Caco-2 (cell line): ENCODE results near the gene COL6A3. TPM values are rescaled to one million over a fixed set of nuclear protein-coding genes. Genes with fewer than 3 reads are reported as not detected.
A peak's percentile ranks its signal among the peaks of the same experiment; 100 is the strongest.

Experiments used
- BruUV-seq: library from RNA; stranded (reverse); fragments of 400-500 nt; replicated peaks from 2 replicates; lab custom pipeline; 2021; lab: Mats Ljungman, UMichigan
- CTCF ChIA-PET: fragments of 300-600 bp; sonication (Branson Sonifier 250); formaldehyde crosslinking; loops from one replicate; lab custom pipeline; 2022; ENCODE audit warnings: antibody characterized with exemption; lab: Charles Lee
- POLR2A ChIA-PET: fragments of 300-600 bp; sonication (Branson Sonifier 250); formaldehyde crosslinking; loops from one replicate; lab custom pipeline; 2022; ENCODE audit warnings: antibody characterized with exemption; lab: Charles Lee
- DNase-seq, 2 experiments: peaks; one replicate each; pipeline versions ENCODE4 v3.0.0 to v3.0.0-alpha.2; 2020 to 2022
- H3K27me3 ChIP-seq: replicated peaks from 2 replicates; pipeline ENCODE4 v1.6.0; 2011; ENCODE audit warnings: low read length; ENCODE audit not compliant: control insufficient read depth, insufficient read depth
- H3K36me3 ChIP-seq: 2 replicates; pipeline ENCODE4 v1.5.1; 2011; ENCODE audit warnings: low read length; ENCODE audit not compliant: control insufficient read depth, insufficient read depth
- H3K4me1 ChIP-seq: fragments of 250-450 bp; sonication (Bioruptor Pico); 2 replicates; pipeline ENCODE4 v1.5.1; 2020; ENCODE audit warnings: mild to moderate bottlenecking
- H3K4me3 ChIP-seq: 2 replicates; pipeline ENCODE4 v1.5.1; 2011; ENCODE audit warnings: low read depth, mild to moderate bottlenecking, control low read depth, low read length
- H3K9me3 ChIP-seq: fragments of 250-450 bp; sonication (Bioruptor Pico); 2 replicates; pipeline ENCODE4 v1.5.1; 2020; ENCODE audit warnings: mild to moderate bottlenecking, moderate library complexity
- H3K27ac Mint-ChIP-seq: one replicate; pipeline ENCODE4 v1.8.0; 2022; ENCODE audit warnings: mixed read lengths; ENCODE audit not compliant: unreplicated experiment
- H3K27me3 Mint-ChIP-seq: one replicate; pipeline ENCODE4 v1.8.0; 2022; ENCODE audit warnings: mixed read lengths; ENCODE audit not compliant: insufficient read depth, unreplicated experiment
- H3K36me3 Mint-ChIP-seq: one replicate; pipeline ENCODE4 v1.8.0; 2022; ENCODE audit warnings: mild to moderate bottlenecking, mixed read lengths; ENCODE audit not compliant: insufficient read depth, unreplicated experiment
- H3K4me1 Mint-ChIP-seq: one replicate; pipeline ENCODE4 v1.8.0; 2022; ENCODE audit warnings: low read depth, mixed read lengths; ENCODE audit not compliant: unreplicated experiment
- H3K4me3 Mint-ChIP-seq: one replicate; pipeline ENCODE4 v1.8.0; 2022; ENCODE audit warnings: mild to moderate bottlenecking, moderate library complexity, mixed read lengths; ENCODE audit not compliant: unreplicated experiment
- H3K9me3 Mint-ChIP-seq: one replicate; pipeline ENCODE4 v1.8.0; 2022; ENCODE audit warnings: mixed read lengths; ENCODE audit not compliant: unreplicated experiment
- intact Hi-C: fragments of 100-400 bp; cut with micrococcal nuclease; formaldehyde crosslinking; loops from one replicate; pipeline ENCODE4 v1.10.0; 2022; ENCODE audit not compliant: unreplicated experiment
- total RNA-seq: library from RNA; stranded (reverse); gene quantifications from 2 replicates; pipeline ENCODE4 v1.2.3, GENCODE V29; 2022
- TF ChIP-seq, protein P1 (sequence below), 2 experiments: fragments of 200-600 bp in 1 of 2; IDR thresholded peaks; 1 replicate in 1 of 2; 2 replicates in 1 of 2; pipeline versions ENCODE4 v1.5.1 to v1.8.0; 2011 to 2022; ENCODE audit warnings: antibody characterized with exemption in 1 of 2, control low read depth in 1 of 2, inconsistent platforms in 1 of 2, low read depth in 1 of 2, low read length in 1 of 2, mild to moderate bottlenecking in 1 of 2, moderate library complexity in 1 of 2; ENCODE audit not compliant: insufficient read depth in 1 of 2, severe bottlenecking in 1 of 2, unreplicated experiment in 1 of 2

The COL6A3 gene
- total RNA-seq, 1 experiment from 2014 or later = 0.73 TPM

DNA sequence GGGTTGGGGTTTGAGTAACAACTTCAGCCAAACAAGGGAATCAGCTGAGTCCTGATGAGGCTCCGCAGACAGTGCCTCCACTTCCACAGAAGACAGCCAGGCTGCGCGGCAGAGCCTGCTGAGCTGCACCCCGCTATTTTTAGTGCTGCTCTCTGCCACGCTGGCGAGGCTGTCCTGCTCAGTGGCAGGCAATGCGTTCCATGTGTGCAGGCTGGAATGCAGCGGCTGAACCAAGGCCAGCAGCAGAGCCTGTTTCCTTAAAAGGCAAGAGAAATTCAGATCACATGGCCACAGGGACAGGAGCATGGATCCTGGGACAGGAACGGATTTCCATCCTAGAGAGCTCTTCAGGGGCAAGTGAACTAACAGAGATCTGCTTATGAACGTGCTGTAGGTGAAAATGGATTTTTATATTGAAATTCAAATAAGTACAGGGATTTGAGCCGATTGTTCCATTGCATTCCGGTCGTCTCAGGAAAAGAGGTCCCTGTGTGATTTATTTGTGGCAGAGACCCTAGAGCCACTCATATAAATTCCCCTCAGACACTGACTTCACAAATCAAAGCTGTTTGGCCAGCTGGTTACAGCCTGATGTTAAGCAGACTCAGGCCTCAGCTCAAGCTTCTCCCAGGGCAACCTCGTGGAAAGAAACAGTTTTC lies 98.7 kb downstream of the COL6A3 start:
- Histone ChIP-seq H3K4me1 (0 out of 2 replicates have a peak, but pooled peaks cover 7% of the 10 kb centered on the region), H3K27me3 (no peaks in the 10 kb centered on the region), H3K36me3 (no peaks in the 10 kb centered on the region), H3K4me3 (no peak overlapping the region), H3K9me3 (no peaks in the 10 kb centered on the region)
- Mint-ChIP-seq H3K9me3 (no peaks in the 10 kb centered on the region), H3K36me3 (no peaks in the 10 kb centered on the region), H3K27me3 (no peaks in the 10 kb centered on the region), H3K27ac (no peak overlapping the region), H3K4me3 (no peak overlapping the region), H3K4me1 (no peaks in the 10 kb centered on the region)
- POLR2A ChIA-PET = interaction anchor here (0.6 kb wide), 1 partner anchor 1707 kb away, joined by 5 read pairs; no protein-coding TSS in a partner anchor
- BruUV-seq = no TSS peak
- CTCF ChIA-PET = no interaction called here
- TF ChIP-seq, protein P1, sequence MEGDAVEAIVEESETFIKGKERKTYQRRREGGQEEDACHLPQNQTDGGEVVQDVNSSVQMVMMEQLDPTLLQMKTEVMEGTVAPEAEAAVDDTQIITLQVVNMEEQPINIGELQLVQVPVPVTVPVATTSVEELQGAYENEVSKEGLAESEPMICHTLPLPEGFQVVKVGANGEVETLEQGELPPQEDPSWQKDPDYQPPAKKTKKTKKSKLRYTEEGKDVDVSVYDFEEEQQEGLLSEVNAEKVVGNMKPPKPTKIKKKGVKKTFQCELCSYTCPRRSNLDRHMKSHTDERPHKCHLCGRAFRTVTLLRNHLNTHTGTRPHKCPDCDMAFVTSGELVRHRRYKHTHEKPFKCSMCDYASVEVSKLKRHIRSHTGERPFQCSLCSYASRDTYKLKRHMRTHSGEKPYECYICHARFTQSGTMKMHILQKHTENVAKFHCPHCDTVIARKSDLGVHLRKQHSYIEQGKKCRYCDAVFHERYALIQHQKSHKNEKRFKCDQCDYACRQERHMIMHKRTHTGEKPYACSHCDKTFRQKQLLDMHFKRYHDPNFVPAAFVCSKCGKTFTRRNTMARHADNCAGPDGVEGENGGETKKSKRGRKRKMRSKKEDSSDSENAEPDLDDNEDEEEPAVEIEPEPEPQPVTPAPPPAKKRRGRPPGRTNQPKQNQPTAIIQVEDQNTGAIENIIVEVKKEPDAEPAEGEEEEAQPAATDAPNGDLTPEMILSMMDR (IDR thresholded peaks at IDR 0.05; ENCODE audit: insufficient read depth in 1 of 2, low read depth in 1 of 2, low read length in 1 of 2, severe bottlenecking in 1 of 2, unreplicated experiment in 1 of 2) = no peak
- intact Hi-C loops = no loop called here
- peak; percentile 4 to 58 for DNase-seq

DNA sequence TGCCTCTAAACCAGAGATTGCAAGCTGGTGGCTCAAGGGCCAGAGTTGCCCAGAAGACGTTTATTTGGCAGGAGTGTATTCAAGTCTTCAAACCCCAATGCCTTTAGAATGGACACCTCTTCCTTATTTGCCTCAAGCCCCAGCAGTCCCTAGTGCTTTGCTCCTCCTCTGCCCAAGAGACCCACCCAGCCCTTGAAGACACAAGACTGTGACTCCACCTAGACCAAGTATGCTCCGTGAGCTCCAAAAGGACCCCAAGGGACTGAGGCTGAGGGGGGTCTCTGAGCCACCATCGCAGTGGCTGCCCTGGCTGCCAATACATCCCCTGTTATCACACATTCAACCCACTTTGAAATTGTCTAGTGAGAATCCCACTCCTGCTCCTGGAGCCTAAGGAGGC lies 99.3 kb downstream of the COL6A3 start:
- no peaks in the 10 kb centered on the region for H3K27me3 Mint-ChIP-seq
- TF ChIP-seq, protein P1 (IDR thresholded peaks at IDR 0.05; ENCODE audit: insufficient read depth in 1 of 2, low read depth in 1 of 2, low read length in 1 of 2, severe bottlenecking in 1 of 2, unreplicated experiment in 1 of 2) = no peak
- H3K36me3 Mint-ChIP-seq = no peaks in the 10 kb centered on the region
- no peak overlapping the region for H3K4me3 Mint-ChIP-seq
- no peaks in the 10 kb centered on the region for H3K36me3 ChIP-seq
- DNase-seq = no peak
- no peaks in the 10 kb centered on the region for H3K9me3 ChIP-seq
- 0 out of 2 replicates have a peak, but pooled peaks cover 7% of the 10 kb centered on the region for H3K4me1 ChIP-seq
- BruUV-seq = no TSS peak
- H3K27me3 ChIP-seq = no peaks in the 10 kb centered on the region
- no peak overlapping the region for H3K4me3 ChIP-seq
- H3K4me1 Mint-ChIP-seq = no peaks in the 10 kb centered on the region
- POLR2A ChIA-PET = no interaction called here
- CTCF ChIA-PET = no interaction called here
- H3K27ac Mint-ChIP-seq = no peak overlapping the region
- H3K9me3 Mint-ChIP-seq = no peaks in the 10 kb centered on the region
- intact Hi-C loops = no loop called here

DNA sequence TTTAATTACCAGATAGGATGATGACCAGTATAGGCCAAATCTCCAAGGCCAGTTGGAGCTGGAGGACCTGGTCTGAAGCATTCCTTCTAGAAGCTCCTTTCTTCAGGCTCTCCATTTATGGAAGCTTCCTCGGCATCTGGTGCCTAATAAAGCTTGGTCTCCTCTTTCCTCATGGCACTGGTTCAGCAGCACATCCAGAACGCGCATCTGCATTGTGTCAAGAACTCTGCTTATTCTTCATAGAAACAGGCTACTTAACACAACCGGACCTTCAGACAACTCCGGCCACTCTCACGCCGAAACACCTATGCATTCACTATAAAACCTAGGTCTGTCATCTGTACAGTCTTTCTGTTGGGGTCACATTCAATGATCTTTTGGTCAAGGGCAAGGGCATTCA lies 99.8 kb downstream of the COL6A3 start:
- DNase-seq = no peak
- no peak overlapping the region for H3K27ac Mint-ChIP-seq
- no TSS peak for BruUV-seq
- H3K9me3 ChIP-seq = no peaks in the 10 kb centered on the region
- H3K9me3 Mint-ChIP-seq = no peaks in the 10 kb centered on the region
- CTCF ChIA-PET = no interaction called here
- POLR2A ChIA-PET = no interaction called here
- H3K4me1 ChIP-seq = 0 out of 2 replicates have a peak, but pooled peaks cover 7% of the 10 kb centered on the region
- H3K27me3 ChIP-seq = no peaks in the 10 kb centered on the region
- intact Hi-C loops = no loop called here
- H3K4me3 Mint-ChIP-seq = no peak overlapping the region
- H3K4me3 ChIP-seq = no peak overlapping the region
- no peaks in the 10 kb centered on the region for H3K4me1 Mint-ChIP-seq
- TF ChIP-seq, protein P1 (IDR thresholded peaks at IDR 0.05; ENCODE audit: insufficient read depth in 1 of 2, low read depth in 1 of 2, low read length in 1 of 2, severe bottlenecking in 1 of 2, unreplicated experiment in 1 of 2) = no peak
- H3K36me3 ChIP-seq = no peaks in the 10 kb centered on the region
- no peaks in the 10 kb centered on the region for H3K36me3 Mint-ChIP-seq
- no peaks in the 10 kb centered on the region for H3K27me3 Mint-ChIP-seq
